Effector memory CD4-positive, alpha-beta T cell (primary cell): ENCODE results near the gene GLT1D1.
"Not testable (repeated sequence)": the region's sequence is repeated elsewhere in the genome, so short reads cannot be mapped to it uniquely, and the experiment has no call there.

Source experiments
- DNase-seq, 3 donors: peaks; one replicate each; pipeline ENCODE4 v3.0.0-alpha.2; 2020
- H3K27ac ChIP-seq: 2 replicates; pipeline ENCODE4 v1.7.0; 2013; ENCODE audit warnings: mild to moderate bottlenecking, low read length, moderate library complexity; ENCODE audit not compliant: insufficient read depth, poor library complexity, severe bottlenecking
- H3K27me3 ChIP-seq: replicated peaks from 2 replicates; pipeline ENCODE4 v1.7.0; 2013; ENCODE audit warnings: mild to moderate bottlenecking, low read length; ENCODE audit not compliant: insufficient read depth, control insufficient read depth, poor library complexity, severe bottlenecking
- H3K36me3 ChIP-seq: 2 replicates; pipeline ENCODE4 v1.7.0; 2013; ENCODE audit warnings: mild to moderate bottlenecking, low read length, moderate library complexity; ENCODE audit not compliant: control insufficient read depth, insufficient read depth
- H3K4me1 ChIP-seq: 2 replicates; pipeline ENCODE4 v1.7.0; 2013; ENCODE audit warnings: low read length, mild to moderate bottlenecking; ENCODE audit not compliant: control insufficient read depth, insufficient read depth, poor library complexity, severe bottlenecking
- H3K4me3 ChIP-seq: 2 replicates; pipeline ENCODE4 v1.7.0; 2013; ENCODE audit warnings: low read length, low read depth, mild to moderate bottlenecking; ENCODE audit not compliant: insufficient read depth, poor library complexity, severe bottlenecking
- H3K9me3 ChIP-seq: 2 replicates; pipeline ENCODE4 v1.7.0; 2013; ENCODE audit warnings: mild to moderate bottlenecking, low read length, moderate library complexity; ENCODE audit not compliant: control insufficient read depth
- total RNA-seq, 3 donors: gene quantifications; one replicate each; lab custom pipeline; 2026; lab: John Stamatoyannopoulos, UW

Gene GLT1D1
- 0 to 0.97 (median 0) reads per million in 3 donors for total RNA-seq

DNA sequence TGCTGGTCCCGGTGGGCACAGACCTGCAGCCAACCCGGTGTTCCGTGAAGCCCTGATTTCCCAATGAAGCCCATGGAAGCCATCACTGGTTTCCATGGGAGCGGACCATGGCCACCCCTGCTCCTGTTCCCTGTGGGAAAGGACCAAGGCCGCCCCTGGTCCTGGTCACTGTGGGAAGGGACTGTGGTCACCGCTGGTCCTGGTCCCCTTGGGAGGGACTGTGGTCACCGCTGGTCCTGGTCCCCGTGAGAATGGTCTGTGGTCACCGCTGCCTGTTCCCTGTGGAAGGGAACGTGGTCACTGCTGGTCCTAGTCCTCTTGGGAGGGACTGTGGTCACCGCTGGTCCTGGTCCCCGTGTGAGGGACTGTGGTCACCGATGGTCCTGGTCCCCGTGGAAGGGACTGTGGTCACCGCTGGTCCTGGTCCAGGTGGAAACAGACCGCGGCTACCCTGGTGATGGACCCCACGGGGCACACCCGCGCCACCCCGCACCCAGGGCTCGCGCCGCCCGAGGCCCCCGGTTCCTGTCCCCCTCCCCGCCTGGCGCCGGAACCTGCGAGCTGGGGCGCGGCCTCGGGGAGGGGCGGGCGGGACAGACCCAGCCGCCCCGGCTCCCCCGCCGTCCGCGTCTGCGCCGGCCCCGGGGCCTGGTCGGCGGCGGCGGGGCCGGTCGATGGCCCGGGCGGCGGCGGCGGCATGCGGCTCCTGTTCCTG lies at the start of gene GLT1D1:
Gene GLT1D1 (plus strand): TSS at position 594 of the 715 bp plus-strand sequence. CDS start 104 bp downstream, at position 698.
- H3K4me3 ChIP-seq = no peak within 1 kb of the TSS
- DNase-seq = no peak
- no peaks in the 10 kb centered on the region for H3K36me3 ChIP-seq
- no peaks in the 10 kb centered on the region for H3K4me1 ChIP-seq
- peaks cover 6% of the 10 kb centered on the region for H3K27me3 ChIP-seq
- H3K27ac ChIP-seq = no peak within 1 kb of the TSS
- H3K9me3 ChIP-seq = no peaks in the 10 kb centered on the region

DNA sequence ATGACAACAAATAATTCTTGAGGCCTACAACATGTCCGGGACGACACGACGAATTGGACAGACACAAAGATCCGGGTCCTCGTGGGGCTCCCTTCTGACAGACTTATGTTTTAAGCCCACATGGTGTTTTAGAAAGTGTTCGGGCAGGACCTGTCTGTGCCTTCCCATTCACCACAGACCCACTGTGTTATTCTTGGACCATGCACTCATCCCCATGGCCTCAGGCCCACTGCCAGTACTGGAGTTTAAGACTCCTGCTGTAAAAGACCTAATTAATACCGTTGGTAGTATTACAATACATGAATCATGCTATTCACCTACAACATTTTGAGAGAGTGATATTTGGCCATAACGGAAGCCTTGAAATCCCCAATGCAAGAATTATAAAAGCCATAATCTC lies 49.5 kb upstream of the GLT1D1 start:
- no peak overlapping the region for H3K27ac ChIP-seq
- DNase-seq = no peak
- H3K4me1 ChIP-seq = no peaks in the 10 kb centered on the region
- H3K4me3 ChIP-seq = no peak overlapping the region
- H3K9me3 ChIP-seq = no peaks in the 10 kb centered on the region
- peaks cover 38% of the 10 kb centered on the region for H3K36me3 ChIP-seq
- no peaks in the 10 kb centered on the region for H3K27me3 ChIP-seq

DNA sequence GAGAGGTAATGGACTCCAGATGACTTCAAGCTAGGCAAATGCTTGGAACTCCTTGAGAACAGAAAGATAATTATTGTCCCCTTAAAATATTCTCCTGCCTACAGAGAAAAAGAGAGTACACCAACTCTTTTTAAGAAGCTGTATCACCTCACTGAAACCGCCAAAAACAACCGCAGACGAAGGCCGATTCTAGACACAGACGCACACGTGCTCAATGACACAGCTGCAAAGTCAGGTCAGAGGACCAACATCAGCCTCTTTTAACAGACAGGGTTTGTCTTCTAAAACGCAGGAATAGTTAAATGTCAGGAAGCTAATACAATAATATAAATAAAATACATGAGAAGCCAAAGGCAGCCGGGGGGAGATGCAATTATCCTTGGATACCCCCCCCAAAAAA lies 48.5 kb upstream of the GLT1D1 start:
- Histone ChIP-seq H3K36me3 (peaks cover 30% of the 10 kb centered on the region), H3K27me3 (no peaks in the 10 kb centered on the region), H3K4me3 (no peak overlapping the region), H3K27ac (no peak overlapping the region), H3K4me1 (no peaks in the 10 kb centered on the region), H3K9me3 (no peaks in the 10 kb centered on the region)
- DNase-seq = no peak

GRCh38 chr12:128805406-128805805 lies 47.9 kb upstream of the GLT1D1 start:
- H3K9me3 ChIP-seq = not testable (repeated sequence)
- peaks cover 30% of the 10 kb centered on the region for H3K36me3 ChIP-seq

DNA sequence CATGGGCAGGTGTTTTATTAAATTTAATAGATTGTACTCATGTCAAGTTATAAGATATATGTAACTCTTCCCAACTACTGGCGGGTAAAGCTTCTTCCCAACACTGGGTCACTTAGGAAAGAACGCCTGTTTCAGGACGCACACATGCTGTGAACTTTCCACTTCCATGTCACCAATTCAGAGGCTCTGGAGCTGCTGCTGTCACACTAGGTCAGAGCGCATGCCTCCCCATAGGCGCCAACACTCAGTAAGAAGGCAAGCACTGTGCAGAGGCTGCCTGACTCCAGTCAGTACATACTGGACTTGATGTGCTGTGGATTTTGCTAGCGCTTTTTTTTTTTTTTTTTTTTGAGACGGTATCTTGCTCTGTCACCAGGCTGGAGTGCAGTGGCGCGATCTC lies 46.7 kb upstream of the GLT1D1 start:
- no peak overlapping the region for H3K4me3 ChIP-seq
- H3K27me3 ChIP-seq = no peaks in the 10 kb centered on the region
- peaks cover 21% of the 10 kb centered on the region for H3K36me3 ChIP-seq
- H3K9me3 ChIP-seq = no peaks in the 10 kb centered on the region
- no peaks in the 10 kb centered on the region for H3K4me1 ChIP-seq
- DNase-seq = no peak
- H3K27ac ChIP-seq = no peak overlapping the region

More at GRCh38 chr12:128805406-128805805, 47.9 kb upstream of the GLT1D1 start:
- DNase-seq, H3K4me3 ChIP-seq, H3K27ac ChIP-seq, H3K27me3 ChIP-seq, H3K4me1 ChIP-seq: not testable (repeated sequence)

DNA sequence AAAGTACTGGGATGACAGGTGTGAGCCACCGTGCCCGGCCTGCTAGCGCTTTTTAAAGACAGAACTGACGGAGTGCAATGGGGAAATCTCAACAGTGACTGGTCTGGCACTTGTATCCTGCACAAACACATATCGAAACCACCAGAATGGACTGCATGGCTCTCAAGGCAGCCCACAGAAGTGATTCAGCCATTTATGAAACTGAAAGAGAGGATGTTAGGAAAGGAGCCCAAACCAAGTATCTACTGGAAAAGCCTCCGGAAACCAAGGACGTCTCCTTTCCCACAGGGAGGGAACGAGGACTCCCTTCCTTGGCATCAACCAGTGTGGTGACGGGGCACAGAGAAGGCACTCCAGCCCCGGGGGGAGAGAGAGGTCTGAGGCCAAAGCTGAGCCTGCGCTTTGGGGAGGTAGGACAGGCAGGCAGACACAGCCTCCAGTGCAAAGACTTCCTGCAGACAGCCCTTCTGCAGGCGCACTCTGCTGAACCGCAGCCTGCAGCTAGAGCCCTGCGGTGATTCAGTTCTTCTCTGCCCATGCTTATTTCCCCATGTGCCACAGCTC lies 46.0 kb upstream of the GLT1D1 start:
- Histone ChIP-seq H3K9me3 (no peaks in the 10 kb centered on the region), H3K4me3 (no peak overlapping the region), H3K27me3 (no peaks in the 10 kb centered on the region), H3K36me3 (peaks cover 21% of the 10 kb centered on the region), H3K4me1 (no peaks in the 10 kb centered on the region), H3K27ac (no peak overlapping the region)
- no peak for DNase-seq

DNA sequence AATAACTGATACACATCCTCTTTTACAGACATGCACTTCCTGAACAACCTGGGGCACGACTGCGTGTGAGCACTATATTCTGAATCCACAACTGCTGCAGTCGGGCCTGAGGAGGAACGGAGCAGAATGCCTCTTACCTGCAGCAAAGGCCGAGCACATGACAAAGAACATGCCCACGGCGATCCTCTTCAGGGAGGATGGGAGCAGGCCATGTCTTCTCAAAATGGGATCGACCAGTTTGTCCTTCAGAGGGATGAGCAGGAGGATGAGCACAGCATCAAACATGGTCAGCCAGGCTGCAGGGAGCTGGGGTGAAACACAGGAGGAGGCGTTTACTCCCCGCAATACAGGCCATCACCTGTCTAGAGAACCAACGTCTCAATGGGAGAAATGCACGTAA lies 44.6 kb upstream of the GLT1D1 start:
- no peaks in the 10 kb centered on the region for H3K27me3 ChIP-seq
- no peaks in the 10 kb centered on the region for H3K9me3 ChIP-seq
- H3K36me3 ChIP-seq = peaks cover 21% of the 10 kb centered on the region
- DNase-seq = no peak
- no peaks in the 10 kb centered on the region for H3K4me1 ChIP-seq
- no peak overlapping the region for H3K4me3 ChIP-seq
- no peak overlapping the region for H3K27ac ChIP-seq

- Histone ChIP-seq H3K9me3 (no peaks in the 10 kb centered on the region), H3K27ac (no peak overlapping the region), H3K27me3 (no peaks in the 10 kb centered on the region), H3K4me1 (no peaks in the 10 kb centered on the region), H3K36me3 (peaks cover 17% of the 10 kb centered on the region), H3K4me3 (no peak overlapping the region)
- DNase-seq = no peak
These were observed 42.8 kb upstream of the GLT1D1 start for GRCh38 chr12:128810182-128811127.

- DNase-seq = no peak
- no peaks in the 10 kb centered on the region for H3K4me1 ChIP-seq
- H3K9me3 ChIP-seq = no peaks in the 10 kb centered on the region
- no peak overlapping the region for H3K4me3 ChIP-seq
- no peak overlapping the region for H3K27ac ChIP-seq
- H3K36me3 ChIP-seq = peaks cover 17% of the 10 kb centered on the region
- H3K27me3 ChIP-seq = no peaks in the 10 kb centered on the region
These were observed 41.5 kb upstream of the GLT1D1 start for GRCh38 chr12:128811806-128812205.
